CD4-positive, alpha-beta T cell (primary cell): Measurements from ENCODE around the gene RNASET2. TPM values are rescaled to one million over a fixed set of nuclear protein-coding genes. Genes with fewer than 3 reads are reported as not detected.

Experiments used
- ATAC-seq: fragments of 200-7000 bp; cut with Tn5 transposase; one replicate; pipeline ENCODE4 v1.10.0; 2022; ENCODE audit warnings: mild to moderate bottlenecking; ENCODE audit not compliant: poor library complexity
- CTCF ChIA-PET: fragments of 350-600 bp; sonication (Branson Sonifier 250); formaldehyde crosslinking; loops from one replicate; lab custom pipeline; 2021; ENCODE audit warnings: antibody characterized with exemption, inconsistent platforms; lab: Charles Lee
- POLR2A ChIA-PET: fragments of 350-600 bp; sonication (Branson Sonifier 250); formaldehyde crosslinking; loops from one replicate; lab custom pipeline; 2021; ENCODE audit warnings: antibody characterized with exemption, inconsistent platforms; lab: Charles Lee
- DNase-seq, 14 experiments: peaks; one replicate each; pipeline ENCODE4 v3.0.0-alpha.2; 2013 to 2020; ENCODE audit warnings: mixed read lengths in 2 of 14
- H3K27ac ChIP-seq, 2 donors: one replicate each; pipeline versions ENCODE4 v1.5.1 to v1.7.0; 2013; ENCODE audit warnings: low read length in 2 of 2, low read depth in 1 of 2, mild to moderate bottlenecking in 1 of 2
- H3K27me3 ChIP-seq, 2 experiments: 1 replicate in 1 of 2; 2 replicates in 1 of 2; pipeline versions ENCODE4 v1.6.1 to v1.7.0; 2013; ENCODE audit warnings: low read length in 2 of 2, control low read depth in 1 of 2, mild to moderate bottlenecking in 1 of 2, moderate library complexity in 1 of 2; ENCODE audit not compliant: insufficient read depth in 2 of 2, control insufficient read depth in 1 of 2
- H3K36me3 ChIP-seq: one replicate; pipeline ENCODE4 v1.6.1; 2013; ENCODE audit warnings: low read length, control low read depth; ENCODE audit not compliant: insufficient read depth
- H3K4me1 ChIP-seq: one replicate; pipeline ENCODE4 v1.6.1; 2013; ENCODE audit warnings: low read length, control low read depth; ENCODE audit not compliant: insufficient read depth
- H3K4me3 ChIP-seq: one replicate; pipeline ENCODE4 v1.5.1; 2013; ENCODE audit warnings: mild to moderate bottlenecking, low read length, moderate library complexity
- H3K9me3 ChIP-seq, 2 experiments: 1 replicate in 1 of 2; 2 replicates in 1 of 2; pipeline versions ENCODE4 v1.6.1 to v1.7.0; 2013; ENCODE audit warnings: low read length in 2 of 2, mild to moderate bottlenecking in 2 of 2, control low read depth in 1 of 2, moderate library complexity in 1 of 2; ENCODE audit not compliant: control insufficient read depth in 1 of 2, insufficient read depth in 1 of 2
- H3K27ac Mint-ChIP-seq: one replicate; pipeline ENCODE4 v1.8.0; 2020; ENCODE audit warnings: mixed read lengths
- H3K27me3 Mint-ChIP-seq: one replicate; pipeline ENCODE4 v1.8.0; 2021; ENCODE audit warnings: mixed read lengths
- H3K36me3 Mint-ChIP-seq: one replicate; pipeline ENCODE4 v1.8.0; 2021; ENCODE audit warnings: low read depth, mixed read lengths
- H3K4me1 Mint-ChIP-seq: one replicate; pipeline ENCODE4 v1.8.0; 2021; ENCODE audit warnings: low read depth, mixed read lengths
- H3K4me3 Mint-ChIP-seq: one replicate; pipeline ENCODE4 v1.8.0; 2020; ENCODE audit warnings: mild to moderate bottlenecking, mixed read lengths
- H3K9me3 Mint-ChIP-seq: one replicate; pipeline ENCODE4 v1.8.0; 2020; ENCODE audit warnings: mixed read lengths
- intact Hi-C, 2 experiments: fragments of 100-400 bp; cut with DNase I in 1 of 2; cut with micrococcal nuclease in 1 of 2; formaldehyde crosslinking; loops; one replicate each; pipeline versions ENCODE4 v1.15.1 to v1.9.0; 2023 to 2025; cut with DNase I, micrococcal nuclease
- total RNA-seq, 174 experiments: library from RNA in 2 of 174; stranded (reverse) in 2 of 174; gene quantifications; one replicate each; pipeline ENCODE4 v1.2.3 and lab custom pipeline; 2021 to 2026
- TF ChIP-seq, protein P1 (sequence below): fragments of 200-600 bp; IDR thresholded peaks from one replicate; pipeline ENCODE4 v1.8.0; 2022; ENCODE audit warnings: antibody characterized with exemption, mild to moderate bottlenecking

RNASET2 gene
- total RNA-seq, 2 experiments from 2014 or later, result 164 to 165 TPM

- peak overlapping the region in 1 of 2 donors; percentile 7 for H3K27ac ChIP-seq
- intact Hi-C loops, result loop anchor here in 1 of 2 experiments (10.0 kb wide), 1 partner anchor 59 kb away; the partner anchor contains the start of gene CEP43
- no peaks in the 10 kb centered on the region for H3K27me3 Mint-ChIP-seq
- ATAC-seq, result peak; percentile 51
- peaks cover 35% of the 10 kb centered on the region for H3K4me1 ChIP-seq
- H3K9me3 ChIP-seq, result no peaks in the 10 kb centered on the region
- POLR2A ChIA-PET, result interaction anchor here (0.6 to 4.0 kb wide), 9 partner anchors 8 to 415 kb away, joined by 3 to 32 read pairs (median 3); partner anchors contain the start of gene RNASET2
- peaks cover 96% of the 10 kb centered on the region for H3K36me3 ChIP-seq
- H3K27me3 ChIP-seq, result no peaks in the 10 kb centered on the region
- H3K4me3 ChIP-seq, result no peak overlapping the region
- CTCF ChIA-PET, result interaction anchor here (1.7 kb wide), 1 partner anchor 15 kb away, joined by 5 read pairs; no protein-coding TSS in a partner anchor
- H3K9me3 Mint-ChIP-seq, result no peaks in the 10 kb centered on the region
- peak in 3 of 14 experiments; percentile 17 to 62 (median 31) for DNase-seq
- peaks cover 89% of the 10 kb centered on the region for H3K36me3 Mint-ChIP-seq
- H3K4me1 Mint-ChIP-seq, result peaks cover 49% of the 10 kb centered on the region
- TF ChIP-seq, protein P1, sequence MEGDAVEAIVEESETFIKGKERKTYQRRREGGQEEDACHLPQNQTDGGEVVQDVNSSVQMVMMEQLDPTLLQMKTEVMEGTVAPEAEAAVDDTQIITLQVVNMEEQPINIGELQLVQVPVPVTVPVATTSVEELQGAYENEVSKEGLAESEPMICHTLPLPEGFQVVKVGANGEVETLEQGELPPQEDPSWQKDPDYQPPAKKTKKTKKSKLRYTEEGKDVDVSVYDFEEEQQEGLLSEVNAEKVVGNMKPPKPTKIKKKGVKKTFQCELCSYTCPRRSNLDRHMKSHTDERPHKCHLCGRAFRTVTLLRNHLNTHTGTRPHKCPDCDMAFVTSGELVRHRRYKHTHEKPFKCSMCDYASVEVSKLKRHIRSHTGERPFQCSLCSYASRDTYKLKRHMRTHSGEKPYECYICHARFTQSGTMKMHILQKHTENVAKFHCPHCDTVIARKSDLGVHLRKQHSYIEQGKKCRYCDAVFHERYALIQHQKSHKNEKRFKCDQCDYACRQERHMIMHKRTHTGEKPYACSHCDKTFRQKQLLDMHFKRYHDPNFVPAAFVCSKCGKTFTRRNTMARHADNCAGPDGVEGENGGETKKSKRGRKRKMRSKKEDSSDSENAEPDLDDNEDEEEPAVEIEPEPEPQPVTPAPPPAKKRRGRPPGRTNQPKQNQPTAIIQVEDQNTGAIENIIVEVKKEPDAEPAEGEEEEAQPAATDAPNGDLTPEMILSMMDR, result no peak
- H3K27ac Mint-ChIP-seq, result peak overlapping the region; percentile 30
- peak overlapping the region; percentile 30 for H3K4me3 Mint-ChIP-seq
Observed at GRCh38 chr6:166936079-166936787, 20.1 kb downstream of the RNASET2 start.

- peak overlapping the region in 1 of 2 donors; percentile 7 for H3K27ac ChIP-seq
- Mint-ChIP-seq H3K36me3 (peaks cover 89% of the 10 kb centered on the region), H3K4me1 (peaks cover 43% of the 10 kb centered on the region), H3K27ac (peak overlapping the region; percentile 30), H3K27me3 (no peaks in the 10 kb centered on the region), H3K4me3 (no peak overlapping the region), H3K9me3 (no peaks in the 10 kb centered on the region)
- TF ChIP-seq, protein P1, result no peak
- ChIA-PET CTCF (interaction anchor here (3.0 kb wide), 1 partner anchor 54 kb away, joined by 12 read pairs; no protein-coding TSS in a partner anchor), POLR2A (interaction anchor here (0.6 to 4.0 kb wide), 5 partner anchors 9 to 416 kb away, joined by 3 to 32 read pairs (median 4); partner anchors contain the start of gene RNASET2)
- H3K36me3 ChIP-seq, result peaks cover 96% of the 10 kb centered on the region
- intact Hi-C loops, result loop anchor here in 1 of 2 experiments (10.0 kb wide), 1 partner anchor 59 kb away; the partner anchor contains the start of gene CEP43
- H3K27me3 ChIP-seq, result no peaks in the 10 kb centered on the region
- DNase-seq (peak in 7 of 14 experiments; percentile 18 to 78 (median 63)), ATAC-seq (peak; percentile 88)
- H3K4me3 ChIP-seq, result no peak overlapping the region
- H3K4me1 ChIP-seq, result peaks cover 33% of the 10 kb centered on the region
- no peaks in the 10 kb centered on the region for H3K9me3 ChIP-seq
Observed at GRCh38 chr6:166935353-166935752, 21.0 kb downstream of the RNASET2 start.

GRCh38 chr6:166934174-166934573 lies 22.2 kb downstream of the RNASET2 start:
- Mint-ChIP-seq H3K27me3 (no peaks in the 10 kb centered on the region), H3K4me3 (no peak overlapping the region), H3K36me3 (peaks cover 90% of the 10 kb centered on the region), H3K9me3 (no peaks in the 10 kb centered on the region), H3K27ac (peak overlapping the region; percentile 74), H3K4me1 (peaks cover 38% of the 10 kb centered on the region)
- ChIA-PET CTCF (interaction anchor here (3.0 kb wide), 1 partner anchor 55 kb away, joined by 12 read pairs; no protein-coding TSS in a partner anchor), POLR2A (interaction anchor here (1.0 to 4.0 kb wide), 2 partner anchors 22 to 69 kb away, joined by 3 to 32 read pairs; partner anchors contain the start of gene RNASET2)
- no peak for DNase-seq
- intact Hi-C loops, result loop anchor here in 1 of 2 experiments (10.0 kb wide), 1 partner anchor 61 kb away; the partner anchor contains the start of gene CEP43
- H3K27ac ChIP-seq, result no peak overlapping the region
- no peak for ATAC-seq
- H3K36me3 ChIP-seq, result peaks cover 96% of the 10 kb centered on the region
- H3K4me3 ChIP-seq, result no peak overlapping the region
- peaks cover 33% of the 10 kb centered on the region for H3K4me1 ChIP-seq
- no peaks in the 10 kb centered on the region for H3K27me3 ChIP-seq
- no peaks in the 10 kb centered on the region for H3K9me3 ChIP-seq
- TF ChIP-seq, protein P1, result no peak
